Tibial nerve (tissue), 3 donors: ENCODE data around the gene PRKCE.

Source experiments
- POLR2A ChIP-seq, 2 donors: fragments of 450-650 bp; IDR thresholded peaks; one replicate each; pipeline ENCODE4 v1.6.1; 2017; ENCODE audit warnings: antibody characterized with exemption in 2 of 2, mild to moderate bottlenecking in 2 of 2, moderate library complexity in 2 of 2
- TF ChIP-seq, protein P1 (sequence below), 5 experiments: fragments of 200-600 bp in 3 of 5; fragments of 450-650 bp in 2 of 5; sonication (generic) in 3 of 5; IDR thresholded peaks; one replicate each; pipeline ENCODE4 v1.5.1; 2016 to 2019; ENCODE audit warnings: antibody characterized with exemption in 5 of 5, mild to moderate bottlenecking in 3 of 5, moderate library complexity in 2 of 5

- TF ChIP-seq, protein P1, sequence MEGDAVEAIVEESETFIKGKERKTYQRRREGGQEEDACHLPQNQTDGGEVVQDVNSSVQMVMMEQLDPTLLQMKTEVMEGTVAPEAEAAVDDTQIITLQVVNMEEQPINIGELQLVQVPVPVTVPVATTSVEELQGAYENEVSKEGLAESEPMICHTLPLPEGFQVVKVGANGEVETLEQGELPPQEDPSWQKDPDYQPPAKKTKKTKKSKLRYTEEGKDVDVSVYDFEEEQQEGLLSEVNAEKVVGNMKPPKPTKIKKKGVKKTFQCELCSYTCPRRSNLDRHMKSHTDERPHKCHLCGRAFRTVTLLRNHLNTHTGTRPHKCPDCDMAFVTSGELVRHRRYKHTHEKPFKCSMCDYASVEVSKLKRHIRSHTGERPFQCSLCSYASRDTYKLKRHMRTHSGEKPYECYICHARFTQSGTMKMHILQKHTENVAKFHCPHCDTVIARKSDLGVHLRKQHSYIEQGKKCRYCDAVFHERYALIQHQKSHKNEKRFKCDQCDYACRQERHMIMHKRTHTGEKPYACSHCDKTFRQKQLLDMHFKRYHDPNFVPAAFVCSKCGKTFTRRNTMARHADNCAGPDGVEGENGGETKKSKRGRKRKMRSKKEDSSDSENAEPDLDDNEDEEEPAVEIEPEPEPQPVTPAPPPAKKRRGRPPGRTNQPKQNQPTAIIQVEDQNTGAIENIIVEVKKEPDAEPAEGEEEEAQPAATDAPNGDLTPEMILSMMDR (IDR thresholded peaks at IDR 0.05): no peak
- no peak for TF ChIP-seq POLR2A (IDR thresholded peaks at IDR 0.05)
These were observed 322.6 kb downstream of the PRKCE start for GRCh38 chr2:45974056-45974455.
